Mucosa of stomach (tissue), 1 donor: ENCODE results near the gene VMAC.

Experiments
- H3K27me3 ChIP-seq: one replicate; pipeline ENCODE4 v1.7.0; 2013; ENCODE audit warnings: mild to moderate bottlenecking, low read length; ENCODE audit not compliant: control insufficient read depth, insufficient read depth
- H3K36me3 ChIP-seq: one replicate; pipeline ENCODE4 v1.7.0; 2013; ENCODE audit warnings: low read length; ENCODE audit not compliant: control insufficient read depth, insufficient read depth
- H3K4me1 ChIP-seq: one replicate; pipeline ENCODE4 v1.7.0; 2013; ENCODE audit warnings: mild to moderate bottlenecking, low read length; ENCODE audit not compliant: control insufficient read depth, insufficient read depth
- H3K4me3 ChIP-seq: one replicate; pipeline ENCODE4 v1.7.0; 2013; ENCODE audit warnings: low read length
- H3K9ac ChIP-seq: one replicate; pipeline ENCODE4 v1.7.0; 2013; ENCODE audit warnings: mild to moderate bottlenecking, low read length, moderate library complexity
- H3K9me3 ChIP-seq: one replicate; pipeline ENCODE4 v1.7.0; 2013; ENCODE audit warnings: mild to moderate bottlenecking, low read length, moderate library complexity; ENCODE audit not compliant: control insufficient read depth
- donor health status: Pancreatic carcinoma.

The VMAC gene

GRCh38 chr19:5899728-5900526 is 4.7 kb upstream of the VMAC start:
- no peaks in the 10 kb centered on the region for H3K36me3 ChIP-seq
- H3K4me3 ChIP-seq = no peak overlapping the region
- peaks cover 11% of the 10 kb centered on the region for H3K4me1 ChIP-seq

DNA sequence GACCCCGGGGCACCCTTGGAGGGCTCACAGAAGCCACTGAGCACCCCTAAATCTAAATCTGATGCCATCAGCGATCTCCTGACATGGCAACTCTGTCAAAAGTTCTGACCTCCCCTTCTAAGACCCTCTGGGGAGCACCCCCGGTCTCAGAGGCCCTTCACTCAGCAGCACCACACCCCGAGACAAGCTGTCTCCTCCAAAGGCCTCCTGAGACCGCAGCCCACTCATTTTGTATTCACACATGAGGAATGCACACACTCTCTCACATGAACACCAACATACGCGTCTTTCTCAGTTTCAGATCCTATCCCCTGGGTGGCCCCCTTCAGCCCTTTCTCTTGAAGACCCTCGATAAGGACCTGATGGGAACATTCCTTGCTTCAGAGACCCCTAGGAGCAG is 3.7 kb upstream of the VMAC start:
- Histone ChIP-seq H3K9ac (no peak overlapping the region), H3K27me3 (no peaks in the 10 kb centered on the region), H3K36me3 (no peaks in the 10 kb centered on the region), H3K9me3 (no peaks in the 10 kb centered on the region), H3K4me3 (no peak overlapping the region), H3K4me1 (peaks cover 19% of the 10 kb centered on the region)

More at GRCh38 chr19:5899728-5900526, 4.7 kb upstream of the VMAC start:
- Histone ChIP-seq H3K9me3 (no peaks in the 10 kb centered on the region), H3K27me3 (no peaks in the 10 kb centered on the region), H3K9ac (no peak overlapping the region)

DNA sequence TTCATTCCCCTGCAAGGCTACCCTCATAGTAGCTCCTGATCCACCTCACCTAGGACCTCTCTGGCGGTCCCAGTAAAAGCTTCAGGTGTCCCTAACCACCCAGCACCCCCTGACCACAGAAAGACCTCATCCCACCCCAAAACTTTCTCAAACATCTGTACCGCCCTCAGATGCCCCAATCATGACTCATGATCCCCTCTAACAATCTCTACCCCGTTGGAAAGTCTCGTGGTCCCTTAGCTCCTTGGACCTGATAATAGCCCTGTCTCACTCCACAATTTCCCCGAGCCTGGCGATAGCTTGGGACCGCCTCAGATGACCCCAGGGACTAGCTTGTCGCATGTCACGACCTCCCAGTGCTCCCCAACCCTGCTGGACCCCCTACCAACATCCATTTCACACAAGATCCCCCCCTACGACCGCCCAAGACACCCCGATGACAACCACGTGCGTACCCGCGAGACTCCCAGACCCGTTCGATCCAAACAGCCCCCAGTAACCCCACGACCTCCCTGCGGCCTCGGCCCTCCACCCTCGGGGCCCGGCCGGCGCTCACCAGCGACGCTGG is 1.5 kb upstream of the VMAC start:
- Histone ChIP-seq H3K4me1 (peaks cover 20% of the 10 kb centered on the region), H3K9me3 (no peaks in the 10 kb centered on the region), H3K36me3 (no peaks in the 10 kb centered on the region), H3K9ac (peak overlapping the region; percentile 95), H3K4me3 (peak overlapping the region; percentile 60), H3K27me3 (no peaks in the 10 kb centered on the region)

DNA sequence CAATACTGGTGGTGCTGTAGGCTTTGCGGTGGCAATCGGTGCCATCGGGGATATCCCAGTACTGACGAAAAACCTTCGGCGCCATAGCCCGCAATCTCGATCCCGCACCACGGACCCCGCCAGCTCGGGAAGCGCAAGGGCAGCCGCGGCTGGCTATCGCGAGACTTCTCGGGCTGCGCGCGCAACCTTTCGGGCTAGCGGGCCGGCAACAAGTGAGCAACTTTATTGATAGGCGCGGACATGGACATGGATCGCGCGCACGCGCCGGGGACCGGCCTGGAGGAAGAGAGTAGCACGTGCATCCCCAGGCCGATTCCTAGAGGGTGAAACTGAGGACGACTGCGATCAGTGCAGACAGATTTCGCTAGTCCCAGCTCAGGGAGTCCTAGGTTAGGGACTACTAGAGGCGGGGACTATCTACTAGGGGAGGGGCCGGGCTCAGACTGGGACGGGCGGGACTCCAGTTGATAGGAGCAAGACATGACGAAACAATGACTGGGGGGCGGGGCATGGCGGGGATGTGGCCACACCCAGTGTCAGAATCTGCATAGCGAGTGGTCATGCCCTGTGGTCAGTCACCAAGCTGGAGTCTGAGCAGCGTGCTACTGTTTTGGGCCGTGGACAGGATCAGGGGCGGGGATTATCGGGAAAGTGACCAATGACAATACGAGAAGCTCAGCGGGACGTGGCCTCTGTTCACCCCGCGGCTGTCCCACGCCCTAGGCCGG is 884 bp upstream of the VMAC start, which contains the start of gene NDUFA11:
NDUFA11 (minus strand) TSS at position 167 of the 728 bp plus-strand sequence; CDS start at position 85, 82 bp downstream.
- no peaks in the 10 kb centered on the region for H3K36me3 ChIP-seq
- H3K9me3 ChIP-seq = no peaks in the 10 kb centered on the region
- H3K4me1 ChIP-seq = peaks cover 20% of the 10 kb centered on the region
- peak within 1 kb of the TSS; percentile 60 for H3K4me3 ChIP-seq
- no peaks in the 10 kb centered on the region for H3K27me3 ChIP-seq
- peak within 1 kb of the TSS; percentile 95 for H3K9ac ChIP-seq

DNA sequence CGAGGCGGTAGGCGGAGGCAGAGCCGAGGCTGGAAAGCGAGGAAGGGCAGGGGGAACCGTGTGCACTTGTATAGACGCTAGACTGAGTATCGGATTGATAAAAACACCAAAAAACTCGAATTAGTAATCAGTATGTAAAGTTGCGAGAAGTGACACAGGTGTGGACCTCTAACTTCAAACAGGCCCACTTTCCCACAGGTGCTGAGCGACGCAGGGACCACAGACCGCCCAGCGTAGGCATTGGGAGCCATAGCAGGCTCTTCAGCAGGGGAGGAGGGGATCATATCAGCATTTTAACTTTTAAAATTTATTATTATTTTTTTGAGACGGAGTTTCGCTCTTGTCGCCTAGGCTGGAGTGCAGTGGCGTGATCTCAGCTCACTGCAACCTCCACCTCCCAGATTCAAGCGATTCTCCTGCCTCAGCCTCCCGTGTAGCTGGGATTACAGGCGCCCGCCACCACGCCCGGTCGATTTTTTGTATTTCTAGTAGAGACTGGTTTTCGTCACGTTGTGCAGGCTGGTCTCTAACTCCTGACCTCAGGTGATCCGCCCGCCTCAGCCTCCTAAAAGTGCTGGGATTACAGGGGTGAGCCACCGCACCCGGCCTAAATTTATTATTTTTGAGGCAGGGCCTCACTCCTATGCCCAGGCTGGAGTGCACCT is 574 bp downstream of the VMAC start:
- H3K27me3 ChIP-seq = no peaks in the 10 kb centered on the region
- H3K9ac ChIP-seq = peak overlapping the region; percentile 76
- H3K36me3 ChIP-seq = no peaks in the 10 kb centered on the region
- no peaks in the 10 kb centered on the region for H3K9me3 ChIP-seq
- H3K4me1 ChIP-seq = peaks cover 20% of the 10 kb centered on the region
- H3K4me3 ChIP-seq = peak overlapping the region; percentile 63

DNA sequence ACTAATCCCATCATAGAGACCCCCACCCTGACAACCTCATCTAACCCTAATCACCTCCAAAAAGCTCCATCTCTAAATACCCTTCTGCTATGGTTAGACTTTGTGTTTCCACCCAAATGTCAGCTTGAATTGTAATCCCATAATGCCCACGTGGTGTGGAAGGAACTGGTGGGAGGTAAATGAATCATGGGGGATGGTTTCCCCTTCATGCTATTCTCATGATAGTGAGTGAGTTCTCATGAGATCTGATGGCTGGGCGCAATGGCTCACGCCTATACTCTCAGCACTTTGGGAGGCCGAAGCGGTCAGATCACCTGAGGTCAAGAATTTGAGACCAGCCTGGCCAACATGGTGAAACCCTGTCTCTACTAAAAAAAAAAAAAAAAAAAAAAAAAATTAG is 2.6 kb downstream of the VMAC start:
- no peak overlapping the region for H3K4me3 ChIP-seq
- no peaks in the 10 kb centered on the region for H3K36me3 ChIP-seq
- H3K4me1 ChIP-seq = peaks cover 19% of the 10 kb centered on the region
- H3K27me3 ChIP-seq = no peaks in the 10 kb centered on the region
- no peaks in the 10 kb centered on the region for H3K9me3 ChIP-seq
- H3K9ac ChIP-seq = no peak overlapping the region

DNA sequence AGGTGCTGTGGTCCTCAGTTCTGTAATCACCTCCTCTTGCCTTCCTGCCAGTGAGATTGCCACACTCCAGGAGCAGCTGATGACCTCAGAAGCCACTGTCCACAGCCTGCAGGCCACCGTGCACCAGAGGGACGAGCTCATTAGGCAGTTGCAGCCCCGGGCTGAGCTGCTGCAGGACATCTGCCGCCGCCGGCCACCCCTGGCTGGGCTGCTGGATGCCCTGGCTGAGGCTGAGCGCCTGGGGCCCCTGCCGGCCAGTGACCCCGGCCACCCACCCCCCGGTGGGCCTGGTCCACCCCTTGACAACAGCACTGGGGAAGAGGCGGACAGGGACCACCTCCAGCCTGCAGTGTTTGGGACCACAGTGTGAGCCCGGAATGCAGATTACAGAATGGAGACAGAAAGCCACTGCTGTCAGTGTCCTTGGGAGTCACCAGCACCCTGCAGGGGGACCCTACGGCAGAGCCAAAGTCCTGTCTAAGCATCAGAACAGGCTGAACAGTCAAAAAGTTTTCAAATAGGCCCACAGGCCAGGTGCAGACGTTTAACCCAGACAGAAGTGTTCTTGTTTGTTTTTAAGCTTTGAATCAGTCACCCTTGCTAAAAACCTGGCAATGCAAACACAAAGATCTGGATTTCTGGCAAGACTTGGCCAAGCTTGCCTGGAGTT is 4.2 kb downstream of the VMAC start:
- Histone ChIP-seq H3K9ac (no peak overlapping the region), H3K4me1 (peaks cover 13% of the 10 kb centered on the region), H3K4me3 (no peak overlapping the region)

DNA sequence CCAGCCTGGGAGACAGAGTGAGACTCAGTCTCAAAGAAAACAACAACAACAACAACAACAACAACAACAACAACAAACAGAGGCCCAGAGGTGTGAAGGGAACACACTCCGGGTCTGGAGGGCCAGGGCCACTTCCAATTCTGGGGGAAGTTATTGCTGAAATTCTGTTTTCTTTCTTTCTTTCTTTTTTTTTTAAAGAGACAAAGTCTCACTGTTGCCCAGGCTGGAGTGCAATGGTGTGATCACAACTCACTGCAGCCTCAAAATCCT is 5.9 kb downstream of the VMAC start:
- Histone ChIP-seq H3K4me1 (peaks cover 26% of the 10 kb centered on the region), H3K4me3 (no peak overlapping the region), H3K36me3 (no peaks in the 10 kb centered on the region), H3K9me3 (no peaks in the 10 kb centered on the region), H3K9ac (no peak overlapping the region), H3K27me3 (no peaks in the 10 kb centered on the region)

More for the DNA sequence above, 4.2 kb downstream of the VMAC start:
- Histone ChIP-seq H3K36me3 (no peaks in the 10 kb centered on the region), H3K9me3 (no peaks in the 10 kb centered on the region), H3K27me3 (no peaks in the 10 kb centered on the region)

DNA sequence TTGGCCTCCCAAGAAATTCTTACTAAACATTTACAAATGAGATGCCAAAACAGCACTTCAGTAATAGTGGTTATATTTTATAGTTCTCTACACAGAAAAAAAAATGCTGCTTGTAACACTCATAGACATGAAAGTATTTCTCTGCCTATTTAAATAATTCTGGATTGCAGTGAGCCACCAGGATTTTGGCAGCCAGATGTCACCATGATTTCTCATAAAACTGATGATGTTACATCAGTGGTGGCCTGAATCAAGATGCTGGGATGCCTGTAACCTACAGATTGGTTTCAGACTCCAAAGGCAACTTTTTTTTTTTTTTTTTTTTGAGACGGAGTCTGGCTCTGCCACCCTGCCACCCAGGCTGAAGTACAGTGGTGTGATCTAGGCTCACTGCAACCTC is 6.7 kb downstream of the VMAC start:
- Histone ChIP-seq H3K36me3 (peaks cover 2% of the 10 kb centered on the region), H3K9me3 (no peaks in the 10 kb centered on the region)

GRCh38 chr19:5913739-5914357 is 9.2 kb downstream of the VMAC start, which contains the start of gene CAPS:
Gene CAPS (plus strand): TSS chr19:5914254. CDS start chr19:5914407, 153 bp downstream.
- peak within 1 kb of the TSS; percentile 1 for H3K4me3 ChIP-seq
- H3K9ac ChIP-seq = peak within 1 kb of the TSS; percentile 67
- H3K36me3 ChIP-seq = peaks cover 10% of the 10 kb centered on the region
- H3K9me3 ChIP-seq = no peaks in the 10 kb centered on the region
- peaks cover 31% of the 10 kb centered on the region for H3K4me1 ChIP-seq
- no peaks in the 10 kb centered on the region for H3K27me3 ChIP-seq

More for the DNA sequence above, 6.7 kb downstream of the VMAC start:
- Histone ChIP-seq H3K9ac (no peak overlapping the region), H3K4me1 (peaks cover 29% of the 10 kb centered on the region), H3K4me3 (no peak overlapping the region), H3K27me3 (no peaks in the 10 kb centered on the region)

DNA sequence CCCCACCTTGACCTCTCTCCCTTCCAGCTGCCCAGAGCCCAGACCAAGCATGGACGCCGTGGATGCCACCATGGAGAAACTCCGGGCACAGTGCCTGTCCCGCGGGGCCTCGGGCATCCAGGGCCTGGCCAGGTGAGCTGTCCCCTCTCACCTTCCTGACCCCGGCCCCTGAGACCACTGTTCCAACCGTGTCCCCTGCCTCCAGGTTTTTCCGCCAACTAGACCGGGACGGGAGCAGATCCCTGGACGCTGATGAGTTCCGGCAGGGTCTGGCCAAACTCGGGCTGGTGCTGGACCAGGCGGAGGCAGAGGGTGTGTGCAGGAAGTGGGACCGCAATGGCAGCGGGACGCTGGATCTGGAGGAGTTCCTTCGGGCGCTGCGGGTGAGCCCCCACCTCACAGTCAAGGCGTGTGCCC is 9.7 kb downstream of the VMAC start:
- Histone ChIP-seq H3K36me3 (peaks cover 15% of the 10 kb centered on the region), H3K4me1 (peaks cover 31% of the 10 kb centered on the region), H3K4me3 (peak overlapping the region; percentile 1), H3K9ac (peak overlapping the region; percentile 67), H3K9me3 (no peaks in the 10 kb centered on the region), H3K27me3 (no peaks in the 10 kb centered on the region)
